Stimulated activated CD4-positive, alpha-beta T cell treated with anti-CD3 and anti-CD28 coated beads, Interleukin-1b, Interleukin-23, amount 100 ng/mL, for 1 hour (primary cell): ENCODE data around the gene ELMO2.

Experiments
- DNase-seq, 2 donors: peaks; one replicate each; pipeline ENCODE4 v3.0.0-alpha.2; 2020; ENCODE audit warnings: low read depth in 2 of 2

Gene ELMO2

DNA sequence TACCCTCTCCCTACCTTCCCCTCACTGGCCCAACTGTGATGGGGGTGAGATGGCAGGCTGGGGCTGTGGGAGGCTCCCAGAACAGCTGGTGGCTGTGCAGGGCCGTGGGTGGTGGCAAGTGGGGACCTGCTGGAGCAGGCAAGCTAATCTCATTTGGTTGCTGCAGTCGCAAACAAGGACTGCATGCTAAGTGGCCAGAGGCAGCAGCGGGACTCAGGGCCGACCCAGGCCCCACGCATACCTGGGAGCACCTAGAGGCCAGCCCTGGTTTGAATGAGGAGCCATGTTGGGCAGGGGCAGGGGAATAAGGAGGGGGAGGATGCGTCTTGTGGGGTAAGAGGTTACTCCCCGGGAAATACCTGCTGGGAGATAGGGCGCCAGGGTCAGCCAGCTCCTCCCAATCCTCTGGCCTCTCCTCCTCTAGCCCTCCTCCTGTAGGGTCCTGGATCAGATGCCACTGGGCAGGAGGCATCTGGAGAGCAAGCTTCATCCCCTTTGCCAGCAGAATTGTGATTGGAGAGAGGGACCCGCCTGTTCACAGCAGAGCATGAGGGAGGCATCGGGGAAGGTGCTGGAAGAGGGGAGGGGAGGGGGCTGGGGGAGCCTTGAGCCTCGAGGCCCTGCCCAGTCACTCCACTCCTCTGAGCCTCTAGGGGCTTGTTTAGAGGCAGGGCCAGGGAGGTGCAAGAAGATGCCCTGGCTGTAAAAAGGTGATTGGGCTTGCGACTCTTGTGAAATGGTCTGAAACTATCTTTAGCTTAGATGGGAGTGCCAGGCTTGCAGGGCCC, 73.8 kb downstream of the ELMO2 start:
- DNase-seq: no peak

DNA sequence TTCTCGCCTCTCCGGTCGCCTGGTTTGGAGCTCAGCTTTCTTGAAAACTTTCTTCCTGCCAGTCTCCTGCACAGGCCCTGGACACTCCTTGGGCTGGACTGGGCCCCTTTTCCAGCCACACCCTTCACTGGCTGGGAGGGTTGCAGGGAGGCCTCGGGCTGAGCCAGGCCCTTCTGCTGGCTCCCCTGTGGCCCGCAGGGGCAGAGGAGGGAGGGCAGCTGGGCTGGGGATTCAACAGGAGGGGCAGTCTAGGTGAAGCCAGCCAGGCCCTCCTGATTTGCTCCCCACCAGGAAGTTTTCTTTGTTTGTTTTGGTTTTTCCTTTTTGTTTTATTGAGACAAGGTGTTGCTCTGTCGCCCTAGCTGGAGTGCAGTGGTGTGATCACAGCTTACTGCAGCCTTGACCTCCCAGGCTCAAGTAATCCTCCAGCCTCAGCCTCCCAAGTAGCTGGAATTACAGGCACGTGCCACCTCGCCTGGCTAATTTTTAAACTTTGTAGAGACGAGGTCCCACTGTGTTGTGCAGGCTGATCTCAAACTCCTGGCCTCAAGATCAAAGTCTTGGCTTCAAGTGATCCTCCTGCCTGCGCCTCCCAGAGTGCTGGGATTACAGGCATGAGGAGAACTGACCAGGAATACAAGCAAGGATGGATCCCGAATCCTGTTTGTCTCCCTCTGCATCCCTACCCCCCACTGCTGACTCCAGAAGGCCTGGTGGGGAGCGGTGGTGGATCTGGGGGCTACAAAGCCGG, 74.6 kb downstream of the ELMO2 start:
- no peak for DNase-seq

DNA sequence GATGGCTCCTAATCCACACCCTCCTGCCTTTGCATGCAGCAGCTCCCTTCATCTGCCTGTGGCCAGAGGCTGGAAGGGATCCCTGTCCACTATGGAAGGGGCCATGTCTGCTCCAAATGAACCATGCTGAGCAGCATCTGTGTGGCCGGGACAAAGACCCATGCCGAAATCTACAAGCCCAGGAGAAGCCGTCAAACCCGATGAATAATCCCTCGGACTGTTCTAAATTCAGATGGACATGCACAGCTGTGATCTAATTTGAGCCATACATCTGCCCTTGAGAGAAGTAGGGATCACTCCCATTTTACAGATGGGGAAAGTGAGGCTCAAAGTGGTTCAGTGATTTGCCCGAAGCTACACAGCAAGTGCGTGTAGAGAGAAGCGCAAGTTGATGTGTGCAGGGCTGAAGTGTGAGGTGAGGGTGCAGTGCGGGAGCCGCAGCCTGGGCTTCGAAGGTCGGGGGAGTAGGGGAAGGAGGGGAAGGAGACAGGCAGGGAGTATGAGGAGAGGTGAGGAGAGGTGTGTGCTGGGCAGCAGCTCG, 75.5 kb downstream of the ELMO2 start:
- no peak for DNase-seq

DNA sequence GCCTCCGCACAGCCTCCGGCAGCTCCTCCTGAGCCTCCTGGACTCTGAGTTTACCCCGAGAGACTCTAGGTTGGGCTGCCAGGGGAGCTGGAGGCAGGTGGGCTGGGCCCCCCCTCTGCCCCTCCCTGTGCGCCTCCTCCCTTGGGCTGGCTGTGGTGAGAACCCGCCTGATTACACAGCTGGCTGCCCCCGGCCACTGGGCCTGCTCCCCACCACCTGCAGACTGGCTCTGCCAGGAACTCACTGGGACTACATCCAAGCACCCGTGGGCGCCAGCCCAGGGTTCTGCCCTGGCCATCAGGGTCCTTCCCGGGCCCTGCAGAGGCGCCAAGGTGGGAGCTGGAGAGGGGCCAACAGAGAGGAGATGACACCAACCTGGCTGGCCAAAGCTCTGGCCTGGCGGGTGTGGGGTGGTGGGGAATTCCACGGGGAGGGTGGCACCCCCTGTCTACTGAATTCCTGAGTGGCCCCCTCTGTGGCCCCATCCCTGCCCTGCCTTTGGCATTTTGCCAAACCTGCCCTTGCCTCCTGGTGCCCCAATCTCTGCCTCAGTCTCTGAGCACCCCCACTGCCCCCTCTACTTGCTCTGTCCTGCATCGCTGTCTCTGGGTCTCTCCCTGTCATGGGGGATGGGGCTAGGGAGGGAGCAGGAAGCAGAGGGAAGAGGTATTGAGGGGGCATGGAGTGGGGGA, 76.2 kb downstream of the ELMO2 start:
- no peak for DNase-seq

DNA sequence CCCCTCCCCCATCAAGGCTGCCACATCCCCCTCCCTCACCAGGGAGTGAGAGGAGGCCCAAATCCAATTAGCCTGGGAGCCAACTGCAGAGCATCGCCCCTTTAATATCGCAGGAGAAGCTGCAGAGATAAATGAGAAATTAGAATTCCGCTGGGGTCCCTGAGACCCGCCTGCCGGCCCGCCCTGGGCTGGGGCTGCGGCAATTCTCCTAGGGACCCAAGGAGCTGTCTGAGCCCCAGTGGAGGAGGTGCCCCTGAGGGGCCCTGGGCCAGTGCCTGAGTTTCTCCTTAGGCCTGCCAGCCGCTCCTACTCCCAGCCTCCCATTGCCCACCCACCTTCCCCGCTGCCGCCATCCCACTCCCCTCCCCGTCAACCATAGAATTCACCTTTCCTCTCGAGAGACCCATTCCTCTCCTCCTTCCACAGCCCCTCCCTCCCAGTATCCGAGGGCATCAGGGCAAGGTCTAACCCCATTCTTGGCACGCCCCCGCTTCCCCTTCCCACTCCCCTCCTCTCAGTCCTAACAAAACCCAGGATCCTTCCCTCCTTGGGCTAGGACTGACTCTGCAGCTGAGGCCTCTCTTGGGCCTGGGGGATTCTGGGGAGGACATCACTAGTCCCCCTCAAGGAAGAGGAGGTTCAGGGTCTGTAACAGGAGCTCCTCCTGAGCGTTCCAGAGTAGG, 78.1 kb downstream of the ELMO2 start:
- DNase-seq: no peak

DNA sequence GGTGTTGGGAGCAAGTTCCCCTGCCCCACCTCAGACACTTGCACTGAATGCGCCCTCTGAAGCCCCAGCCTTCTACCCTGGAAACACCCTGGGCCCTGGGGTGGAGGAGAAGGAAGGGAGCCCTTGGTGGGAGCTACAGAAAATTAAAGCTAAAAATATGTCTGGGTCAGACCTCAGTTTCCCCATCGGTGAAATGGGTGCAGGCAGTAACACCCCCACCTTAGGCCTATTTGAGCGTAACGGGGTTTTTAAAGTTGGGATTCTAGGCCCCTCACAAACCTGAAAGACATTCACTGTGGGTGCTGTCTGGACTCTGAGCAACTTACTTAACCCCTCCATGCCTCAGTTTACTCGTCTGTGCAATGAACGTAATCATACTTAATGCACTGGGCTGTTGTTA, 78.9 kb downstream of the ELMO2 start:
- DNase-seq: no peak

DNA sequence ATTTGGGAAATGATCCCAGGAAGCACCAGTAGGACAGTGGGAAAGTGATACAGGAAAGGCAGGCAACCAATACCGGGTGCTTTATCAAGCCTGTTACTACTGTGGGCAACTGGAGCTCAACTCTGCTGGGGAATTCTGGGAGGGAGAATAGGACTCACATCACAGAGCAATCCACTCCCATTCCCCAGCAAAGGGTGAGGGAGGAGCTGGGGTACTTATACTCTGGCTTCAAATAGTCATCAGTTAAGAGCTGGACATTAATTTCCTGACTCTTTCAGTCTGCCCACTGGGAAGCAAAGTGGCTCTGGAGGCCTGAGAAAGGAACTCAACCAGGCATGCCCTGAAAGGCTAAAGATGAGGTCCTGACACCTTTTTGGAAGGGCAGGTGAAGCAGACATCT, 80.6 kb downstream of the ELMO2 start:
- DNase-seq: no peak

DNA sequence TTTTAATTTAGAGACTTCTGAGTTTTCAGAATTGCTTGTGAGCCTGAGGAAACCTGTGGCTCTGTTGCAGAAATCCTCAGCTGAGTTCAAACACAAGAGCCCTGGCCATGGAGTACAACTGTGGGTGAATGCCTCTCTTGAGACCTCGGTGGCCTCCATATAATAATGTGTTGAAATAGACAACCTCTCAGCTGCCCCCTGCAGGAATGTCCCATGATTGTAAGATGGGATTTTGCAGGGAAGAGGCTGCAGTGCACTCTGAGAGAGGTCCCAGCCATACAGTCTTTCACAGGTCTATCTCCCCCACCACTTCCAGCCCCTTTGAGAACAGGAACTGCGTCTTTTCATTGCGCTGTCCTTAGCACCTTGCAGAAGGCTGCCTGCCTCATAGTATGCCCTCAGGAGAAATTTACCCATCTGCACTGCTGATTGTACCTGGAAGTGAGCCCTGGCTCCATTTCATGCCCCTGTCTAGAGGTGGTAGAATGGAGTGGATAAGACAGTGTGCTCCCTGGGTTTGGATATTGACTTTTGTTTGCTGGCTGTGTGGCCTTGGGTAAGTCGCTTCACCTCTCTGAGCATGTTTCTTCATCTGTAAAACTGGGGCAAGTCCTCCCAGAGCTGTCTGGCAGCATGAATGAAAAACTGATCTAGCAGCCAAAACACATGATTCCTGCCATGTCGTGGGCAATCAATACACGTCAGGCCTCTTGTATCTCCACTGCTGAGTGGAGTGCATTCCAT, 81.3 kb downstream of the ELMO2 start:
- DNase-seq: no peak

DNA sequence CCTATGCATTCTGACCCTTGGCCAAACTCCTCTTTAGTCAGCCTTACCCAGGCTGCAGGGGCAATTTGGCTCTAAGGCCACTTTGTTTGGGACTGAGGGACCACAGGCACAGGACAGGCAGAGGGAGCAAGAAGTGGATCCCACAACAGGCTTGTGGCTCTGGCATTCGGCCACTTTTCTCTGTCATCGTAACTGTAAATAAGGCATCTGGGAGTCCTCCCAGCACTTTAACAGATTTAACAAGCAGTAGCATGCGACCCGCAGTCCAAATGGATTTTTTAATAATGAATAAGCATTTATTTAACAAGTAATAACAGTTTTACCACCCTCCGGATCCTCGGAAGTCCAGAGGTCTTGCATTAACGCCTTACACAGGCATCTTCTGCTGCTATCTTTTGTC, 82.0 kb downstream of the ELMO2 start:
- no peak for DNase-seq

DNA sequence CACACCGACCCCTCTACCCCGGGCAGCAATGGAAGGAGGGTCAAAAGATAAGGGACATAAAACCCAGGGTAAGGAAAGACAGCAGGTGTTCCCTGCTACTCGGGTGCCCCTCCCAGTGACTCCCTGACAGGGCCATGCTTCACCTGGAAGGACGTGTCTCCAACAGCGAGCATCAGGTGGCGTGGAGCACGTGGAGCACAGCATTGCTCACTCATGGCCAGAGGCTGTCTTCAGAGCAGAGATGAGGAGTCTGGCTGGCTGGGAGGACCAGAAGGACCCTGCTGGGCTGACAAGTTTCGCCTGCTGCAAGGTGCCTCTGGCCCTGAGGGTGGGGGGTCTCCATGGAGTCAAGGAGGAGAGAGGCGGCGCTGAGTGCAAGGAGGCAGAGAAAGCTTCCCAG, 82.9 kb downstream of the ELMO2 start:
- no peak for DNase-seq

DNA sequence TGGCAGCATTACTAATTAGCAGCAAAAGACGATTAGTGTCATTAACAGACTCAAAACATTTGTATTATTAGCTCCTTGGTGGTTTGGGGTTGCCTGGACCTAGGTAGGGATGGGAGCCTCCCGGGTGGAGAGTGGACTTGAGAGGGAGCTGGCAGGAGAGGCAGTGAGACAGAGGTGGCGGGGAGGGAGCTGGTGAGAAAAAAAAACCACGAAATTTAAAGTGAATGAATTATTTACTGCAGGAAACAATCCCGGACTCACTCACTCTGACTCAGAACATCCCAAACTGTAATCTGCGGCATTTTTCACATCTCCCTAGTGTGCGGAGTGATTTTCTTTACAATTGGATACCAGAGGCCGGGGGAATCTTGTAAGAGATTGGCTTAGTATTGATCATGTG, 83.8 kb downstream of the ELMO2 start:
- no peak for DNase-seq

DNA sequence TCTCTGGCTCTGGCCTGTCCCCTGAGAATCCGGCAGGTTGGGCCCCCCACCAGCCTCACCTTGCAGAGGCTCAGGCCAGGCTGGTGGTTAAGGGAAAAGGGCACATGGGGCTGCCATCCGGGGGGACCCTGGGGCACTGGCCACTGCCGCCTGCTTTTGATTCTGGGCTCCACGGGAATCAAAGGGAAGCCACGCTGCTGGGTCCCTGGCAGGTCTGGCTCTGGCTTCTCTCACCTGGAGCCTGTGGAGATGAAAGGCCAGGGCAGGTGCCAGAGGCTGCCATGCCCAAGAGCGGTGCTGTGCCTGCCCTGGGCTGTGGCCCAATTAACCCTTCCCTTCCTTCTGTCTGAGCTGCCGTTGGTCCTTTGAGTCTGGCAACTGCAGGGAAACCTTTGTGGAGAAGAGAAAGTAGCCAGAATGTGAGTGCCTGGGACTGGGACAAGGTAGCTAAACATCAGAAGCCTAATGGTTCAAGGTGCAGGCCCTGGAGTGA, 88.7 kb downstream of the ELMO2 start:
- DNase-seq: no peak

DNA sequence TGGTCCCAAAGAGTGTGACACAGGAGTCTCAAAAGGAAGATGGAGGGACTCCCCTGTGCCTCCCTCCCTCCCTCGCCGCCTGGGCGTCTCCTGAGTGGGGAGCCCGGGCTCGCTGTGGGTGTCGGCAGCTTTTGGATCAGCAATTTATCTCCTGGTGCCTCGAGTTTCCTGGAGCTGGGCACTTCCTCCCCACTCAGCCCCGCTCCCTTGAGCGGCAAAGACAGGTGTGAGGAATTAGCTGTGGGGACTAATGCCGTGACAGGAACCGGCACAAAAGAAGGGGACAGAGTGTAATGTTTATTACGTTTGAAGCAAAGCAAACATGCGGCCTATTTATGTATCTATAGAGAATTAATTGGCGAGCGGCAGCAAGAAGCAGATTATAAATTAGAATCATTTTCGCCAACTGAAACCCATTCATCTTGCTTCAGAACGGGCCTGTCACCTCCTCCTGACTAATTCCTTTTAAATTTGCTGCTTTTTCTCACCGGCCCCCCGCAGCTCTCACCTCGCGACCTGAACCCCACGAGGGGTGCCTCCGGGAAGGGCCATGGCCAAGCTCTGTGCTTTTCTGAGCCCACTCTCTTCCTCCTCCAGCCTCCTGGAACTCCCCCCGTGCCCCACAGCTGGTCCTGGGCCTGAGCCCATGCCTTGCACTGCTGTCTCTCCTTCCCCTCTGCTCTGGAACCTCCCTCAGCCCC, 89.3 kb downstream of the ELMO2 start:
- DNase-seq: no peak
